HEK293 (cell line): ENCODE data around the gene ATXN7.

Source experiments
- CTCF ChIA-PET: fragments of 350-600 bp; formaldehyde crosslinking; extraction: SDS; loops from one replicate; lab custom pipeline; 2021; ENCODE audit warnings: antibody characterized with exemption; lab: Yijun Ruan, JAX
- POLR2A ChIA-PET: fragments of 300-600 bp; formaldehyde crosslinking; extraction: SDS; loops from one replicate; lab custom pipeline; 2020; ENCODE audit warnings: antibody characterized with exemption, inconsistent platforms; lab: Yijun Ruan, JAX
- H3K27ac ChIP-seq: fragments of 200-500 bp; sonication (Bioruptor generic); 2 replicates; pipeline ENCODE4 v1.5.1; 2014; ENCODE audit warnings: low read depth, low read length, control low read depth, inconsistent platforms; ENCODE audit errors: extremely low read depth
- H3K36me3 ChIP-seq, 2 experiments: fragments of 200-500 bp in 1 of 2; sonication (Bioruptor generic) in 1 of 2; 1 replicate in 1 of 2; 2 replicates in 1 of 2; pipeline ENCODE4 v1.5.1; 2014 to 2017; ENCODE audit warnings: inconsistent platforms in 2 of 2, low read length in 2 of 2; ENCODE audit not compliant: control insufficient read depth in 2 of 2, insufficient read depth in 1 of 2
- H3K4me1 ChIP-seq: fragments of 200-500 bp; sonication (Bioruptor generic); 2 replicates; pipeline ENCODE4 v1.5.1; 2014; ENCODE audit warnings: mild to moderate bottlenecking, low read length, inconsistent platforms; ENCODE audit not compliant: control insufficient read depth, insufficient read depth
- H3K4me3 ChIP-seq: 2 replicates; pipeline ENCODE4 v1.5.1; 2011; ENCODE audit warnings: low read depth, mild to moderate bottlenecking, control low read depth, low read length, moderate library complexity
- H3K9me3 ChIP-seq: fragments of 200-500 bp; sonication (Bioruptor generic); 2 replicates; pipeline ENCODE4 v1.5.1; 2014; ENCODE audit warnings: low read depth, low read length, inconsistent platforms; ENCODE audit not compliant: control insufficient read depth, insufficient read depth
- ATF2 ChIP-seq: fragments of 450-650 bp; formaldehyde crosslinking; IDR thresholded peaks from 2 replicates; pipeline ENCODE4 v1.5.1; 2016; ENCODE audit warnings: missing biosample characterization, missing genetic modification characterization, low read depth
- CTCF ChIP-seq: fragments of 450-650 bp; formaldehyde crosslinking; IDR thresholded peaks from 2 replicates; pipeline ENCODE4 v1.5.1; 2016; ENCODE audit warnings: missing biosample characterization, missing genetic modification characterization
- ELK4 ChIP-seq: IDR thresholded peaks from 2 replicates; pipeline ENCODE4 v1.6.1; 2011; ENCODE audit warnings: mild to moderate bottlenecking, low read depth, low read length, borderline replicate concordance
- KLF17 ChIP-seq: fragments of 450-650 bp; formaldehyde crosslinking; IDR thresholded peaks from 2 replicates; pipeline ENCODE4 v1.5.1; 2016; ENCODE audit warnings: missing biosample characterization, missing genetic modification characterization
- KLF9 ChIP-seq: fragments of 450-650 bp; formaldehyde crosslinking; IDR thresholded peaks from 2 replicates; pipeline ENCODE4 v1.5.1; 2016; ENCODE audit warnings: missing biosample characterization, missing genetic modification characterization, low read depth
- OSR2 ChIP-seq: fragments of 450-650 bp; formaldehyde crosslinking; IDR thresholded peaks from 2 replicates; pipeline ENCODE4 v1.5.1; 2016; ENCODE audit warnings: missing biosample characterization, missing genetic modification characterization
- SP2 ChIP-seq: fragments of 450-650 bp; formaldehyde crosslinking; IDR thresholded peaks from 2 replicates; pipeline ENCODE4 v1.5.1; 2016; ENCODE audit warnings: missing biosample characterization, missing genetic modification characterization
- TCF7L2 ChIP-seq: IDR thresholded peaks from 2 replicates; pipeline ENCODE4 v1.6.1; 2011; ENCODE audit warnings: low read depth, mild to moderate bottlenecking, inconsistent platforms, low read length, moderate library complexity, borderline replicate concordance
- TSHZ1 ChIP-seq: fragments of 450-650 bp; formaldehyde crosslinking; IDR thresholded peaks from 2 replicates; pipeline ENCODE4 v1.5.1; 2016; ENCODE audit warnings: missing biosample characterization, missing genetic modification characterization, borderline replicate concordance
- YY2 ChIP-seq: fragments of 450-650 bp; formaldehyde crosslinking; IDR thresholded peaks from 2 replicates; pipeline ENCODE4 v1.5.1; 2016; ENCODE audit warnings: missing biosample characterization, missing genetic modification characterization
- ZIC2 ChIP-seq: fragments of 450-650 bp; formaldehyde crosslinking; IDR thresholded peaks from 2 replicates; pipeline ENCODE4 v1.5.1; 2016; ENCODE audit warnings: missing biosample characterization, missing genetic modification characterization
- ZNF114 ChIP-seq: fragments of 450-650 bp; formaldehyde crosslinking; IDR thresholded peaks from 2 replicates; pipeline ENCODE4 v1.5.0; 2017; ENCODE audit warnings: missing biosample characterization, missing genetic modification characterization
- ZNF148 ChIP-seq: fragments of 450-650 bp; formaldehyde crosslinking; IDR thresholded peaks from 2 replicates; pipeline ENCODE4 v1.5.0; 2017; ENCODE audit warnings: missing biosample characterization, missing genetic modification characterization, borderline replicate concordance
- ZNF16 ChIP-seq: fragments of 450-650 bp; formaldehyde crosslinking; IDR thresholded peaks from 2 replicates; pipeline ENCODE4 v1.5.1; 2016; ENCODE audit warnings: low read depth, missing biosample characterization, missing genetic modification characterization
- ZNF175 ChIP-seq: fragments of 450-650 bp; formaldehyde crosslinking; IDR thresholded peaks from 2 replicates; pipeline ENCODE4 v1.5.1; 2016; ENCODE audit warnings: missing biosample characterization, missing genetic modification characterization
- ZNF19 ChIP-seq: fragments of 450-650 bp; formaldehyde crosslinking; IDR thresholded peaks from 2 replicates; pipeline ENCODE4; 2016; ENCODE audit warnings: missing biosample characterization, missing genetic modification characterization, low read depth
- ZNF214 ChIP-seq: fragments of 450-650 bp; formaldehyde crosslinking; IDR thresholded peaks from 2 replicates; pipeline ENCODE4 v1.5.1; 2017; ENCODE audit warnings: missing biosample characterization, mild to moderate bottlenecking, missing genetic modification characterization, borderline replicate concordance
- ZNF221 ChIP-seq: fragments of 450-650 bp; formaldehyde crosslinking; IDR thresholded peaks from 2 replicates; pipeline ENCODE4 v1.5.1; 2017; ENCODE audit warnings: missing biosample characterization, missing genetic modification characterization, borderline replicate concordance
- ZNF266 ChIP-seq: fragments of 450-650 bp; formaldehyde crosslinking; IDR thresholded peaks from 2 replicates; pipeline ENCODE4 v1.5.1; 2016; ENCODE audit warnings: missing biosample characterization, missing genetic modification characterization, low read depth
- ZNF426 ChIP-seq: fragments of 450-650 bp; formaldehyde crosslinking; IDR thresholded peaks from 2 replicates; pipeline ENCODE4 v1.5.1; 2017; ENCODE audit warnings: missing biosample characterization, missing genetic modification characterization, mild to moderate bottlenecking, inconsistent platforms, moderate library complexity
- ZNF488 ChIP-seq: fragments of 450-650 bp; formaldehyde crosslinking; IDR thresholded peaks from 2 replicates; pipeline ENCODE4 v1.5.1; 2016; ENCODE audit warnings: missing biosample characterization, missing genetic modification characterization
- ZNF76 ChIP-seq: fragments of 450-650 bp; formaldehyde crosslinking; IDR thresholded peaks from 2 replicates; pipeline ENCODE4; 2016; ENCODE audit warnings: low read depth, missing biosample characterization, missing genetic modification characterization, borderline replicate concordance

The ATXN7 gene

GRCh38 chr3:64038253-64038767 is 174.6 kb downstream of the ATXN7 start:
- no peaks in the 10 kb centered on the region for H3K36me3 ChIP-seq
- H3K27ac ChIP-seq: no peak overlapping the region
- ChIA-PET CTCF (interaction anchor here (0.6 to 1.4 kb wide), 3 partner anchors 8 to 15 kb away, joined by 3 to 5 read pairs (median 4); no protein-coding TSS in a partner anchor), POLR2A (no interaction called here)
- TF ChIP-seq YY2 (tag by site-specific recombination) (no peak), KLF9 (tag by site-specific recombination) (no peak), ZNF148 (tag by site-specific recombination) (no peak), ZNF426 (tag by site-specific recombination) (no peak), ZNF221 (tag by site-specific recombination) (no peak), SP2 (tag by site-specific recombination) (no peak)
- H3K9me3 ChIP-seq: no peaks in the 10 kb centered on the region
- H3K4me3 ChIP-seq: no peak overlapping the region
- no peaks in the 10 kb centered on the region for H3K4me1 ChIP-seq

- ChIA-PET CTCF (interaction anchor here (0.6 to 1.4 kb wide), 4 partner anchors 9 to 445 kb away, joined by 3 to 5 read pairs (median 4); no protein-coding TSS in a partner anchor), POLR2A (no interaction called here)
- H3K4me1 ChIP-seq: no peaks in the 10 kb centered on the region
- H3K4me3 ChIP-seq: no peak overlapping the region
- no peaks in the 10 kb centered on the region for H3K36me3 ChIP-seq
- no peak overlapping the region for H3K27ac ChIP-seq
- no peaks in the 10 kb centered on the region for H3K9me3 ChIP-seq
- TF ChIP-seq ZNF19 (tag by site-specific recombination) (no peak), OSR2 (tag by site-specific recombination) (no peak), CTCF (no peak), ZNF114 (no peak), ZNF214 (tag by site-specific recombination) (no peak), KLF17 (tag by site-specific recombination) (no peak), ZNF175 (tag by site-specific recombination) (no peak), ATF2 (no peak), TSHZ1 (tag by site-specific recombination) (no peak), ZNF16 (tag by site-specific recombination) (no peak), ELK4 (no peak), TCF7L2 (no peak), ZIC2 (no peak), ZNF76 (tag by site-specific recombination) (no peak), YY2 (tag by site-specific recombination) (no peak), ZNF266 (no peak), ZNF488 (no peak)
Measured at GRCh38 chr3:64039332-64039731, 175.7 kb downstream of the ATXN7 start.
